Left cardiac atrium (tissue), 4 donors: Measurements from ENCODE around the gene GRID2IP. TPM values are rescaled to one million over a fixed set of nuclear protein-coding genes. Genes with fewer than 3 reads are reported as not detected.

ENCODE experiments used
- ATAC-seq, 2 donors: fragments of 200-7000 bp; cut with Tn5 transposase; one replicate each; pipeline ENCODE4 v1.9.1; 2020; ENCODE audit warnings: mild to moderate bottlenecking in 2 of 2, moderate library complexity in 2 of 2
- DNase-seq: peaks from one replicate; pipeline ENCODE4 v3.0.0-alpha.2; 2020
- intact Hi-C, 2 donors: fragments of 100-400 bp; cut with DNase I; formaldehyde crosslinking; loops; one replicate each; pipeline versions ENCODE4 v1.14.1 to v1.15.1; 2022 to 2023
- total RNA-seq, 2 donors: library from RNA; stranded (reverse); fragmentation: NEBNext Ultra II Directional; extraction: Animal tissue kit (Norgen Biotek cat#: 25700); gene quantifications; one replicate each; pipeline ENCODE4 v1.2.1, GENCODE V29; 2021
- donor health status: DM: no; HTN: yes; CAD: no.
- donor health status: DM: no; HTN: yes; CAD: no; lungs with severe emphysema.
- donor health status: DM: yes; HTN: yes; CAD: no.
- donor health status: Dilated cardiomyopathy.

Gene GRID2IP
- total RNA-seq, 2 donors from 2014 or later, result 0.08 TPM; not detected in 1

DNA sequence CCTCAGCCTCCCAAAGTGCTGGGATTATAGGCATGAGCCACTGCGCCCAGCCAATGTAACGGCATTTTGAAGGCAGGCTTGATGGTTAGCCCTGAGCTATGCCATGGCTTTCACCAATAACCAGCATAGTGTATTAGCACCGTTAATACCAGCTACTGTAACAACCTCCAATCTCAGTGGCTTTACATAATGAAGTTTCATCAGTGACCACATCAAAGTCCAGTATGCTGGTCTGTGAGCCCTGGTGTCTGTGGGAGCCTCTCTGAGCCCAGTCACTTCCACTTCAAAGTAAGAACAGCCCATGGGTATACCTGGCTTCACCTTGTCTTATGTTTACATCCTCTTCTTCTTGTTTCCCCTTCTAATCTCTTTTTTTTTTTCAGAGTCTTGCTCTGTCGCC lies 14.4 kb upstream of the GRID2IP start:
- DNase-seq (no peak), ATAC-seq (no peak)
- intact Hi-C loops, result no loop called here

DNA sequence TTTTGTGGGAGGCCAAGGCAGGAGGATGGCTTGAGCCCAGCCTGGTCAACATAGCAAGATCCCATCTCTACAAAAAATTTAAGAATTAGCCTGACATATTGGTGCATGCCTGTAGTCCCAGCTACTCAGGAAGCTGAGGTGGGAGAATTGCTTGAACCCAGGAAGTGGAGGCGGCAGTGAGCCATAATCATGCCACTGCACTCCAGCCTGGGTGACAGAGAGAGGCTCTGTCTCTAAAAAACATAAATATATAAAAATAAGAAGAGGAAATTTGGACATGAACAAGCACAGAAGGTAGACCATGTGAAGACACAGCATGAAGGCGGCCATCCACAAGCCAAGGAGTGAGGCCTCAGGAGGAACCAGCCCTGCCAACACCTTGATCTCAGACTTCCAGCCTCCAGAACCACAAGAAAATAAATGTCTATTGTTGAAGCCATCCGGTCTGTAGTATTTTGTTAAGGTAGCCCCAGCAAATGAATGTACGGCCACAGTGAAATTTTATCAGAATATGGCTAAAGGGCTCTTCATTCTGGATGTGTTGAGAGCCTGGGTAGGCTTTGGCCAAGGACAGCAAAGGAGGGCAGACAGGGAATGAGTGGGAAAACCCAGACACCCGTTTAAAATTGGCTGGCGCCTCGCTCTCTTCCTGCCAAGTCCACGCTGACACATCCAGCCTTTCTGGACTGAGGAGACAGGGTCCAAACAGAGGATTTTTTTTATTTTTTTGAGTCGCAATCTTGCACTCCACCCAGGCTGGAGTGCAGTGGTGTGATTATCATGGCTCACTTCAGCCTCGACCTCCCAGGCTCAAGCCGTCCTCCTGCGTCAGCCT lies 12.9 kb upstream of the GRID2IP start:
- DNase-seq, result peak; percentile 47
- ATAC-seq, result peak; percentile 87 to 93
- intact Hi-C loops, result no loop called here

DNA sequence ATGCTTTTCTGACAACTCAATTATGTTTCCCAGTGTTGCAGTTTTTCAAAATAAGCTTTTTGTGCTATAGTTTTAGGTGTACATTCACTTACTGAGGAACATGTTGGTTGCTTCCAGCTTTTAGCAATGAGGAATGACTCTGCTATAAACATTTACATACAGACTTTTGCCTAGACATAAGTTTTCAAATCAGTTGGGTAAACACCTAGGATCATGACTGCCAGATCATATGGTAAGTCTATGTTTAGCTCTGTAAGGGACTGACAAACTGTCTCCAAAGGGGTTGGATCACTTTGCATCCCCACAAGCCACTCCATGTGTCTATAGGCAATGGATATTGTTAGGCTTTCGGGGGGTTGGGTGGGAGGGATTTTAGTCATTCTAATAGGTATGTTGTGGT lies 10.8 kb upstream of the GRID2IP start:
- intact Hi-C loops, result no loop called here

DNA sequence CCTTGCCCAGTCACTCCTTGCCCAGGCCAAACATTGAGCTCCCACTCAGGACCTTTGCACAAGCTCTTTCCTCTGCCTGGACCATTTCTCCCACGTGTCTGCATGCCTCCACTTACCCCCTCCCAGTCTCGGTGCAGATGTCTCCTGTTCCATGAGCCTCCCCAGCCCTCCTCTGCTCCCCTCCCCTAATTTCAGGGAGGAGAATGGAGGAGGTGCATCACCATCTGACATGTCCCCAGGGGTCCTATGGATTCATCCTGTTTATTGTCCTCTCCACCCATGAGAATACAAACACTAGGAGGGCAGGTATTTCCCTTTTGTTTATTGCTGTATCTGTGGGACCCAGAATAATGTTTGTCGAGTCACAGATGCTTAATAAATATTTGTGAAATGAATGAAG lies 8.6 kb upstream of the GRID2IP start:
- ATAC-seq (no peak), DNase-seq (no peak)
- intact Hi-C loops, result no loop called here

More for the DNA sequence above, 10.8 kb upstream of the GRID2IP start:
- DNase-seq (no peak), ATAC-seq (no peak)

DNA sequence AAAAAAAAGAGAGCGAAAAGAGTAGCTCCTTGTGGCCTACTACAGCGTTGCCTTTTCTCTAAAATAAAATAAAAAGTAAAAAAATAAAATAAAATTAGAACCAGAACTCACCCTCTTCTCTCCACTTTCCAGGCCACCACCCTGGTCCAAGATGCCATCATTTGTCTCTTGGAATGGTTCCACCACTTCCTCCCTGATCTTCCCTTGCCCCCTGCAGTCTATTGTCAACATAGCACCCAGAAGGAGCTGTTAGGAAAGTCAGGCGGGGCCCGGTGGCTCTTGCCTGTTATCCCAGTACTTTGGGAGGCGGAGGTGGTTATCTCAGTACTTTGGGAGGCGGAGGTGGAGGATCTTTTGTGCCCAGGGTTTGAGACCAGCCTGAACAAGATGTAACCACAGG lies 7.6 kb upstream of the GRID2IP start:
- no peak for DNase-seq
- peak; percentile 19 to 73 for ATAC-seq
- intact Hi-C loops, result no loop called here

DNA sequence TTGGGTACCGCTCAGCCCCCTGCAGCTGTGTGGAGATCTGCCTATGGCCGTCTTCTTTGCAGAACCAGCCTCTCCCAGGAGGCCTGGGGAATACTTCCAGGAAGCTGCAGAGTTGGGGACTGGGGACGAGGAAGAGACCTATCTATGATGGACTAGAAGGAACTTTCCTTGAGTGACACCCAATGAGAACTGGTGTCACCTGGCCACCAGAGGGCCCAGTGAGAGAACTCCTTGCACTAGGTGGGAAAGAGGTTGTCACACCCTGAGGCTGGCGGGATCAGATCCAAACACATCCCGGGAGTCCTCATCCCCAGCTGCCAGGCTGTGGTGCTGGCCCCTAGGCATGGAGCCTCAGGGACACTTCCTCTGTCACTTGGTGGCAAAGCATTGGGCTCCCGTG lies 4.9 kb upstream of the GRID2IP start:
- intact Hi-C loops, result no loop called here
- no peak for ATAC-seq
- DNase-seq, result no peak

DNA sequence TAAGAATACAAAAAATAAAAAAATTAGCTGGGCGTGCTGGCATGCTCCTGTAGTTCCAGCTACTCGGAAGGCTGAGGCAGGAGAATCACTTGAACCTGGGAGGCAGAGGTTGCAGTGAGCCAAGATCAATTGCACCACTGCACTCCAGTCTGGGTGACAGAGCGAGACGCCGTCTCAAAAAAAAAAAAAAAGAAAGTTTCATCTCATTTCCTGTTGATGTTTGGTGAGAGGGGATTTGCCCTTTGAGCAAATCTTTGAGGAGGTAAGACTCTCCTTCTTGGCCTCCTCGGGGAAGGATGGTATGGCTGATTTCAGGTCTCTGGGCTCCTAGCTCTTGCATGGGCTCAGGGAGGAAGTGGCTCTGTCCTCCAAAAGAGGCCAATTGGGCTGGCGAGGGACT lies 3.6 kb upstream of the GRID2IP start:
- ATAC-seq (no peak), DNase-seq (no peak)
- intact Hi-C loops, result no loop called here

DNA sequence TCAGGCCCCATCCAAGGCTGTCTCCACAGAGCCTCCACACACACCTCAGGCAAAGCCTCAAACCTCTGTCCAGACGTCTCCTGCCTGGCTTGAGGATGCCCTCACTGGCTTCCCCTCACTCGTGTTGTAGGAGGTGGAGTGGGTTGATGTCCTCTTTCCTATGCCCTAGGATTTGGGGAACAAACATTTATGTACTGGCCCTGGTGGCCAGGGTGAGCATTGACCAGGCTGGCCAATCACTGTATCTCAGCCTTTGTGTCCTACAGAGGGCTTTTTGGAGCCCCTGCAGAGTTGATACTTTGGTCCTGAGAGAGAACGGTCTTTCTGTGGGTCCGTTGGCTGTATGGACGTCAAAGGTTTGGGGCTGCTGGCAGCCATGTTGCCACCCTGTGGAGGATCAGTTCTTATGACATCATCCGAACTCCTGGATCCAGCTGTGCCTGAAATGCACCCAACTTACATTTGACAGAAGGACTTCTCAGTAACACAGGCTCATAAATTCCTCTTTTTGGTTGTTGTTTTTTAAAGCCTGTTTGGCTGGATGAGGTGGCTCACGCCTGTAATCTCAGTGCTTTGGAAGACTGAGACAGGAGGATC lies 2.3 kb upstream of the GRID2IP start:
- intact Hi-C loops, result no loop called here
- DNase-seq (no peak), ATAC-seq (no peak)

DNA sequence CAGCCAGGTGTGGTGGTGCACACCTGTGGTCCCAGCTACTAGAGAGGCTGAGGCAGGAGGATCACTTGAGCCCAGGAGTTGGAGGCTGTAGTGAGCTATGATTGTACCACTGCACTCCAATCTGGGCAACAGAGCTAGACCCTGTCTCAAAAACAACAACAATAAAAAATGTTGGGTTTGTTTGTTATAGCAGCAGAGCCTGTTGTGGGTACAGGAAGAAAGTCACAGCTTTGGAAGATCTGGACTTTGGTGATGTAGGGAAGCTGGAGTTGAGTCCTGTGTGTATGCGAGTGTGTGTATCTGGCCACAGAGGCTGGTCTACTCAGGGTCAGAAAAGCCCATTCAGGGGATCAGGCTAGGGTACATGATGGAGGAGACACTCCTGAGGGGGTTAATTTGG lies 3.9 kb downstream of the GRID2IP start:
- ATAC-seq, result no peak
- DNase-seq, result no peak
- intact Hi-C loops, result no loop called here

DNA sequence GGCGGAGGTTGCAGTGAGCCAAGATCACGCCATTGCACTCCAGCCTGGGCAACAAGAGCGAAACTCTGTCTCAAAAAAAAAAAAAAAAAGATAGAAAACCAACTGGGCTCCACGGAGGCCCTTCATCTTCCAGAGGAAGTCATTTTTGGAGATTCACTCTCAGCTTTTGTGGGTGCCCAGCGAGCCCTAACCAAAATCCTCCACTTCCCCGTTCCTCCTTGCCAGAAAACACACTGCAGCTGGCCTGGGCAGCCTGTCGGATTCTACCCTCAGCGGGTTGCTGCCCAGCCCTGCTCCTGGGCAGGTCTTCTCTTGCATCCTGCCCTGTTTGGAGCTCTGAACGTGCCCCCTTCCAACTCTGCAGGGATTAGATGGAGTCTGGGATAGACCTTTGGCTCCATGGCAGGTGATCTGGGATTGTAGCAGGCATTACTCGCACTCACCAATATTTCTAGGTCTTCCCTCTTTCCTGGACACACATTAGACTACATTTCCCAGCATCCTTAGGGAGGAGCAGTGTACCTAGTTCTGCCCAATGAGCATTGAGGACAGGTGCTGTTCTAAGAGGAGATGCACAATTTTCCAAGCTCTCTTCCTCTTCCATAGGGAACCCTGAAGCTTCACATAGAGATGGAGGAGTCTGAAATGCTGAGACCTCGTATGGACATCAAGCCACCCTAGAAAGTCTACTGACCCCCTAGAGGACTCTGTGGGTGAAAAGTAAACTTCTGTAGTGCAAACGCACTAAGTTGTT lies 4.6 kb downstream of the GRID2IP start:
- DNase-seq, result no peak
- ATAC-seq, result no peak
- intact Hi-C loops, result no loop called here

DNA sequence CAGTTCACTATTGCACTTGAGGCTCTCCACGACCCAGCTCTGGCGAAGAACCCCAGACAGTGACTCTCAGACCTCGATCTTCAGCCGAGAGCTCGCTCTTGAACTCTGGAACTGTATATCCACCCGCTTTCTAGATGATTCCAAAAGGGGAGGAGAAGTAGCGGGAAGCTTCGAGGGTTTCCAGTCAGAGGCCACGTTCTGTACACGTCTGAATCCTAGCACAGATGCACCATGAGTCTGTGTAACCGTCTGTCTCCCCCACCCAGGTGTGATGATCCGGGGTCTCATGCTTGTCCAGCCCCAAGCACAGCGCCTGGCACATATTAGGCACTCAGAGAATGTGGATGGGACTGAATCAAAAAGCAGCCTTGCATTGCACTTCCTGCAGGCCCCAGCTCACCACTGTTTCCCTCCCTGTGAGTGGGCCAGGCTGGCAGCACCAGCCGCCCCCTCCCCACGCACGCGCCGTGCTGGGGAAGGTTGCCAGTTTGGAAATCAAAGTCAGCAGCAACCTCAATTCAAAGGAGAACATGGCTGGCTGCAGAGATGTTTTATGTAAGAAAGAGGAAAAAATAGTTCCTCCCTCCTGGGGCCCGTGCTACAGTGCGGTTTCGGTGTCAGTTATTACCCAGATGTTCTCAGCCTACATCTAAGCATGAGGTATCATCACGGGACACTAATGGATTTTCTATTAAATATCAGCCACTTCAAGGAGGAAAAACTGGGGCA lies 5.7 kb downstream of the GRID2IP start:
- no peak for DNase-seq
- ATAC-seq, result no peak
- intact Hi-C loops, result no loop called here

DNA sequence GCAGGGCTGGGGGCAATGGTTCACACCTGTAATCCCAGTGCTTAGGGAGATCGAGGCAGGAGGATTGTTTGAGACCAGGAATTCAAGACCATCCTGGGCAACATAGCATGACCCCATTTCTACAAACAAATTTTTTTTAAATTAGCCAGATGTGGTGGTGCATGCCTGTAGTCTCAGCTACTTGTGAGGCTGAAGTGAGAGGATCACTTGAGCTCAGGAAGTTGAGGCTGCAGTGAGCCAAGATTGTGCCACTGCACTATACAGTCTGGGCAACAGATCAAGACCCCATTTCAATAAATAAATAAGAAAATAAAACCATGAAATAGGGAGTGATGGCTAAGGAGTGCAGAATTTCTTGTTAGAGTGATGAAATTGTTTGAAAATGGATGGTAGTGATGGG lies 8.9 kb downstream of the GRID2IP start:
- DNase-seq (no peak), ATAC-seq (no peak)
- intact Hi-C loops, result no loop called here

DNA sequence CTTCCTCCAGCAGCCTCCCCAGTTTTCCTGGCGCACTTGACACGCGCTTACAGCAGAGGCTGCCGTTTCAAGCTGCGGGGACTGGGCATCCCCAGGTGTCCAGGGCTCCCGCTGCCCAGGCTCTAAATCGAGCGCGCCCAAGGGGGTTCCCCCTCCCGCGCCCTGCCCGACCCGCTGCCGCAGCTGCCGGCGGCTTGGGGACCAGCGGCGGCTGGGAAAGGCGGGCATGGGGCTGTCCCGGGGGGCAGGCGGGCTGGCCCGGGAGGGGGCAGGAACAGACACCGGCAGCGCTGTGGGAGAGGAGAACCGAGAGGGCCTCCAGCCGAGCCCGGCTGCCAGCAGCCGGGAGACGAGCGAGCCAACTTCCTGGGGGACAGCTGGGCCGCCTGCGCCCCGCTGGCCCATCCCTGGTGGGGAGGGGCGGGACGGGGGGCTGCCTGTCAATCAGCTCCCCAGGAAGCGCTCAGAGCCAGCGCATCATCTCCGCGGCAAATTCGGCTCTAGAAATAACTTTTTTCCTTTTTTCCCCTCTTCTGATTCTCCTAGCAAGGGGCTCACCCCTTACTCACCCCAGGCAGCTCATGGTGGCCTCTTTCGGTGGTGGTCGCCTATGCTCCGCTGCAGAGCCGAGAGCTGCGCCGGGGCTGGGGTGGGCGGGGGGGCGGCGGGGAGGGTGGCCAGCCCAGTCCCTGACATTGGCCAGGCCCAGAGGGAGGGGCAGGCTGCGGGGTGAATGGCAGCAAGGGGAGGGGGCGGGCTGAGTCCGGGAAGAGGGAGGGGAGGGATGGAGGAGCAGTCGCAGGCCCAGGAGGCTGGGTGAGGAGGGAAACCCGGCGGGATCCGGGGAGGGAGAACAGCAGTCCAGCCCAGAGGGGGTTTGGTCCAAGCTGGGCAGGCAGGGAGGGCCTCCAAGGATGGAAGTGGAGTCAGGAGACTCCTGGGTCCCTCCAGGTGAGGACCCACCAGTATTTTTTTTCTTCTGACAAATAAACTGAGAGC lies 14.7 kb downstream of the GRID2IP start:
- DNase-seq (no peak), ATAC-seq (peak; percentile 47 to 49)
- intact Hi-C loops, result no loop called here

DNA sequence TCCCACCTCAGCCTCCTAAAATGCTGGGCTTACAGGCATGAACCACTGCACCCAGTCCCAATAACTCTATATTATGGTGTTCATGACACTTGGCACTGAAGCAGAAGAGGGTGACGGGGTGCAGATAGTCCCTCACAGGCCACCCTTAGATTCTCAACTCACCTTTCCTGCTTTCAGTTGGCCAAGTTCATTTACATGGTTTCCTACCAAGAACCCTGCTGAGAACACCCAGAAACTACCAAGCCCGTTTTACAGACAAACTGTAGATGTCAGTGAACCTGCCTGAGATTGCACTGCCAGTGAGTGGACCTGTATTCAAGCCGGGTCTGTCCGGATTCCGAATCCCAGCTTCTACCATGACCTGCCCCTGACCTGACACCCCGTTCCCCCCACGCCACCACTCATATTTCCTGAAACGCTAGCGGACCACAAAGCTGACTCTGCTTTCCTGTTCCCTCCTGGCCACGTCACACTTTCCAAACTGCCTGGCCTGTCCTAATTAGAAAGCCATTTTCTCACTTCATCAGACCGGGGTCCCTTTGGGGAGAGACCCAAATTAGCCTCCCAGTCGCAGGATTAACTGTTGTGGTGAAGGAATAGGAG lies 17.3 kb downstream of the GRID2IP start:
- intact Hi-C loops, result no loop called here
- no peak for ATAC-seq
- no peak for DNase-seq

DNA sequence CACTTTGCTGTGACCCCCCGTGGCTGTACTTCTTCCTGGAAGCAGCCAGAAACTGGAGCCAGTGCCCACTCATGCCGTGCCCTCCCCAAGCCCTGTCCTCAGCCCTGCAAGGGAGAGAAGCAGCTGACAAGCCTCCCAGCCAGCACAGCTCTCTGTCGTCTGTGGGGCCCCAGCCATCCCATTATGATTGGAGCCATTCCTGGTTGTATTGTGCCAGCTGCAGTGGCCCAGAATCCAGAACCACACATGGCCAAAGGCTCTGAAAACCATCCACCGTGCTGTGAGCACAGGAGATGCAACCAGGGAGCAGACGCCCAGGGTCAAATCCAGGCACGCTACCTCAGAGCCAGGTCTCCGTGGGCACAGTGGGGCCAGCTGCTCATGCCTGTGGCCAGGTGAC lies 18.7 kb downstream of the GRID2IP start:
- intact Hi-C loops, result no loop called here
- ATAC-seq, result no peak
- no peak for DNase-seq

DNA sequence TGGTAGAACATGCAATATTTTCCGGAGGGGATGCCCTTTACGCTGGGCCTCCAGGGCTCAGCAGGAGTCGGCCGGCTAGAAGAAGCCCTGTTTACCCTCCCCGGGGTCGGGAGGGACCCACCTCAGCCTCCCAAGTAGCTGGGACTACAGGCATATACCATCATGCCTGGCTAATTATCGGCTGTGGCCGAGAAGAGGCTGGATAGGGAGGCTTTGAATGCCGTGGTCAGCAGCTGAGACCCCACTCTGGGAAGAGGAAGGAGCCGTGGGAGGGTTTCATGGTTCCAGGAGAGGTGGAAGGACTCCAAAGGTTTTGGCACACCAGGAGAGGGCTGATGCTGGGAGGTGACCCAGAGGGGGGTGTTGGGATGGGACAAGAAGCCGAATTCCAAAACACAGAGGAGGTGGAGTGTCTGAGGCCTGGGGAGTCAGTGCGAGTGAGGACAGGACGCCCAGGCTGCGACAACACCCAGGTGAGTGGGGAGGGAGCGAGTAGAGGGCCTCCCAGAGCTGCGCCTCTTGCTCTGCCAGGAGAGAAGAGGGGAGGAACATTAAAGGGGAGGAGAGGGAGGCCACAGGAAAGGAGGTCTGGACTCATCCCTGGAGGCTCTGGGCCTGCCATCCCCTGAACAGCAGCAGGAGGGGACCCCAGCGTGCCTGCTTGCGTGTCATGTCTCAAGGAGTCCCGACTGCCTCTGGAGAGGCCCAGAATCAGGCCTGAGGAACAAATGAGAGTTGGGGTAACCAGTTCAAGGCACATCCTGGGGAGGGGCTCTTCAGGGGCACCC lies 19.6 kb downstream of the GRID2IP start:
- ATAC-seq, result no peak
- no peak for DNase-seq
- intact Hi-C loops, result no loop called here
